Activated T-cell treated with anti-CD3 and anti-CD28 coated beads, Interleukin-2, amount 50 U/mL, for 72 hours (primary cell): ENCODE results near the gene TMEM175. TPM values are rescaled to one million over a fixed set of nuclear protein-coding genes. Genes with fewer than 3 reads are reported as not detected.

Experiments used
- ATAC-seq, 2 donors: fragments of 150-1000 bp; cut with Tn5 transposase; replicated peaks in 1 of 2; 2 replicates each; pipeline ENCODE4 v1.10.0; 2021; ENCODE audit warnings: moderate library complexity in 2 of 2, mild to moderate bottlenecking in 1 of 2
- DNase-seq, 2 donors: peaks; one replicate each; pipeline ENCODE4 v3.0.0; 2021 to 2022; ENCODE audit warnings: mixed read lengths in 1 of 2
- H3K27ac Mint-ChIP-seq: one replicate; pipeline ENCODE4 v1.8.0; 2022; ENCODE audit warnings: mild to moderate bottlenecking, moderate library complexity, mixed read lengths
- H3K27me3 Mint-ChIP-seq: one replicate; pipeline ENCODE4 v1.8.0; 2022; ENCODE audit warnings: low read depth, mixed read lengths
- H3K36me3 Mint-ChIP-seq, 2 donors: one replicate each; pipeline ENCODE4 v1.8.0; 2022; ENCODE audit warnings: mixed read lengths in 2 of 2, mild to moderate bottlenecking in 1 of 2; ENCODE audit not compliant: insufficient read depth in 2 of 2
- H3K4me1 Mint-ChIP-seq: one replicate; pipeline ENCODE4 v1.8.0; 2022; ENCODE audit warnings: low read depth, mixed read lengths
- H3K4me3 Mint-ChIP-seq, 2 donors: one replicate each; pipeline ENCODE4 v1.8.0; 2022; ENCODE audit warnings: mild to moderate bottlenecking in 2 of 2, mixed read lengths in 2 of 2, moderate library complexity in 2 of 2
- H3K9me3 Mint-ChIP-seq, 2 donors: one replicate each; pipeline ENCODE4 v1.8.0; 2022; ENCODE audit warnings: mixed read lengths in 2 of 2
- total RNA-seq, 2 donors: library from RNA; stranded (reverse); gene quantifications; one replicate each; pipeline ENCODE4 v1.2.3, GENCODE V29; 2022

The TMEM175 gene
- total RNA-seq, 2 donors from 2014 or later = 21.0 to 22.0 TPM

- peaks cover 30% of the 10 kb centered on the region for H3K27me3 Mint-ChIP-seq
These were observed 71.8 kb downstream of the TMEM175 start for GRCh38 chr4:1004071-1004418.

GRCh38 chr4:1004557-1005485 lies 72.6 kb downstream of the TMEM175 start:
- DNase-seq (no peak), ATAC-seq (no peak)
- Mint-ChIP-seq H3K9me3 (peaks cover 0 to 3% of the 10 kb centered on the region in 2 donors), H3K27me3 (peaks cover 28% of the 10 kb centered on the region), H3K27ac (no peak overlapping the region), H3K4me3 (no peak overlapping the region), H3K4me1 (peaks cover 6% of the 10 kb centered on the region), H3K36me3 (no peaks in the 10 kb centered on the region)

More at GRCh38 chr4:1004071-1004418, 71.8 kb downstream of the TMEM175 start:
- ATAC-seq = no peak
- Mint-ChIP-seq H3K4me1 (peaks cover 5% of the 10 kb centered on the region), H3K36me3 (no peaks in the 10 kb centered on the region), H3K27ac (no peak overlapping the region), H3K9me3 (peaks cover 0 to 3% of the 10 kb centered on the region in 2 donors), H3K4me3 (no peak overlapping the region)
- DNase-seq = no peak

GRCh38 chr4:1006856-1007255 lies 74.6 kb downstream of the TMEM175 start:
- peaks cover 28% of the 10 kb centered on the region for H3K27me3 Mint-ChIP-seq
- peaks cover 13% of the 10 kb centered on the region for H3K4me1 Mint-ChIP-seq
- DNase-seq (no peak), ATAC-seq (no peak)
- peaks cover 0 to 3% of the 10 kb centered on the region in 2 donors for H3K9me3 Mint-ChIP-seq
- H3K4me3 Mint-ChIP-seq = no peak overlapping the region
- no peaks in the 10 kb centered on the region for H3K36me3 Mint-ChIP-seq
- H3K27ac Mint-ChIP-seq = no peak overlapping the region

Other genes starting within 250 kb of the TMEM175 start
- under 1 TPM; 0.29 to 0.37 TPM for gene SLC49A3, start 243.3 kb upstream of the TMEM175 start, total RNA-seq
- gene PCGF3, start 226.6 kb upstream of the TMEM175 start, total RNA-seq = 10 to 100 TPM; 31.5 to 35.5 TPM
- 1 to 10 TPM; 1.3 to 1.9 TPM for gene CPLX1, start 106.3 kb upstream of the TMEM175 start, total RNA-seq
- gene GAK, start 144 bp upstream of the TMEM175 start, total RNA-seq = 100 to 1,000 TPM; 136 to 140 TPM
- gene DGKQ, start 41.1 kb downstream of the TMEM175 start, total RNA-seq = 10 to 100 TPM in 1 of 2 donors, 1 to 10 TPM in 1; 8.8 to 12.0 TPM
- 10 to 100 TPM; 11.8 to 13.9 TPM for gene IDUA, start 54.6 kb downstream of the TMEM175 start, total RNA-seq
- not detected for gene SLC26A1, start 60.9 kb downstream of the TMEM175 start, total RNA-seq
- gene FGFRL1, start 79.2 kb downstream of the TMEM175 start, total RNA-seq = 10 to 100 TPM; 15.9 to 18.6 TPM
- 1 to 10 TPM; 2.3 to 3.9 TPM for gene RNF212, start 181.1 kb downstream of the TMEM175 start, total RNA-seq
- gene SPON2, start 240.1 kb downstream of the TMEM175 start, total RNA-seq = 1 to 10 TPM; 7.0 to 8.2 TPM